ENCODE measurements around the gene CAPSL.
A peak's percentile ranks its signal among the peaks of the same experiment; 100 is the strongest.
"Not testable (repeated sequence)": the region's sequence is repeated elsewhere in the genome, so short reads cannot be mapped to it uniquely, and the experiment has no call there.

Gene CAPSL

DNA sequence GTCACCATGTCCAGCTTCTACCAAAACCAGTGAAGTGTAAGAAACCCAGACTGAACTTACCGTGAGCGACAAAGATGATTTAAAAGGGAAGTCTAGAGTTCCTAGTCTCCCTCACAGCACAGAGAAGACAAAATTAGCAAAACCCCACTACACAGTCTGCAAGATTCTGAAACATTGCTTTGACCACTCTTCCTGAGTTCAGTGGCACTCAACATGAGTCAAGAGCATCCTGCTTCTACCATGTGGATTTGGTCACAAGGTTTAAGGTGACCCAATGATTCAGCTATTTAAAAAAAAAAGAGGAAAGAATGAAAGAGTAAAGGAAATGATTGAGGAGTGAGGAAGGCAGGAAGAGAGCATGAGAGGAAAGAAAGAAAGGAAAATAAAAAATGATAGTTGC, 62.0 kb downstream of the CAPSL start:
- no peak for DNase-seq (ENCODE audit: low spot score)

- DNase-seq (ENCODE audit: low spot score): no peak
Observed at GRCh38 chr5:35870605-35871004, 67.8 kb downstream of the CAPSL start.

- DNase-seq (ENCODE audit: low spot score): no peak
Observed at GRCh38 chr5:35869685-35870277, 68.6 kb downstream of the CAPSL start.

- DNase-seq (ENCODE audit: low spot score): no peak
Observed at GRCh38 chr5:35867998-35868397, 70.4 kb downstream of the CAPSL start.

- no peak for DNase-seq (ENCODE audit: low spot score)
Observed at GRCh38 chr5:35863159-35863558, 75.3 kb downstream of the CAPSL start.

GRCh38 chr5:35862126-35862525, 76.3 kb downstream of the CAPSL start:
- no peak for DNase-seq (ENCODE audit: low spot score)

DNA sequence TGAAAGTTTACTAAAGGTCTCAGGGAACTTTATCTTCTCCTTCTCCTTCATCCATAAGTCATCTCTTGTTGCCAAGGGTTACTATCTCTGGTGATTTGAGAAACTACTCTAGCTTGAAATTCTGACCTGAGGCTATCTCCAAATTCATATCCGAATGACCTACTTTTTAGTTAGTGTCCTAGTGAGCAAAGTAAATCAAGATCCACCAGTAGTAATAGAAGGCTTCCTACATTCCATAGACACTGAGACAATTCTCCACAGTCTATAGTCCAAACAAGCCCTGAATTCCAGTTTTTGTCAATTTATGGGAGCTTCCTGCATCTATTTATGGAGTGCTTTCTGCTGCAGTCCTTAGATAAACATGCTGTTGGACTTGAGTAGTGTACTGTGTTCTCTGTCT, 76.7 kb downstream of the CAPSL start:
- no peak for DNase-seq (ENCODE audit: low spot score)

DNA sequence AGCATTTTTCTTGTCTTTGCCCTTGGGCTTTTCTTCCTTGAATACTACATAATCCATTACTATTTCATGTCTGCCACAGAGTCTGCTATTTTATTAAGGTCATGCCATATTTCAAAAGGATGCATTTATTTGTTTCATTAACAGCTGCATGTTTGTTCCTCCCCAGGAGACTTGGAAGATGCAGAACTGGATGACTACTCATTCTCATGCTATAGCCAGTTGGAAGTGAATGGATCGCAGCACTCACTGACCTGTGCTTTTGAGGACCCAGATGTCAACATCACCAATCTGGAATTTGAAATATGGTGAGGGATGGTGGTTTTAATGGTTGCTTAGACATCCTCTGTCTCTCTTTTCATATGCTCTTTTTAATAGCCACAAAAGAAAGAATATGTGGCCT, 77.7 kb downstream of the CAPSL start:
- no peak for DNase-seq (ENCODE audit: low spot score)

GRCh38 chr5:35859101-35859661, 79.2 kb downstream of the CAPSL start:
- peak; percentile 45 for DNase-seq (ENCODE audit: low spot score)

- no peak for DNase-seq (ENCODE audit: low spot score)
Observed at GRCh38 chr5:35857606-35858205, 80.7 kb downstream of the CAPSL start.

DNA sequence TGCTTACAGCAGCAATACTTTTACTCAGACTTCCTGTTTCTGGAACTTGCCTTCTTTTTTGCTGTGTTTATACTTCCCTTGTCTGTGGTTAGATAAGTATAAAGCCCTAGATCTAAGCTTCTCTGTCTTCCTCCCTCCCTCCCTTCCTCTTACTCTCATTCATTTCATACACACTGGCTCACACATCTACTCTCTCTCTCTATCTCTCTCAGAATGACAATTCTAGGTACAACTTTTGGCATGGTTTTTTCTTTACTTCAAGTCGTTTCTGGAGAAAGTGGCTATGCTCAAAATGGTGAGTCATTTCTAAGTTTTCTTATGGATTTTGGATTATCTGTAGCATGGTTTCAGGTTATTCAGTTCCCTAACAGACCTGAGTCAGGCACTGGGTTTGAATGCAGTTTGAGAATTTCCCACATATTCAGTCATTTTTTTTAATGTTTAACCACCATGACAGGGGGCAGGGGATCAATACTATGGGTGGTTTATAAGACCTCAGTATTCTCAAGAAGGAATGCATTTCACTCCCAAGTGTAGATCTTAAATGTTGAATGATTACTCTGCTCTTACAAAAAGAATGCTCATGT, 81.6 kb downstream of the CAPSL start, which contains the start of gene IL7R:
Gene IL7R, plus strand, starts transcription at position 127 of the 587 bp plus-strand sequence. Its CDS starts 87 bp downstream, at position 214.
- no peak for DNase-seq (ENCODE audit: low spot score)

DNA sequence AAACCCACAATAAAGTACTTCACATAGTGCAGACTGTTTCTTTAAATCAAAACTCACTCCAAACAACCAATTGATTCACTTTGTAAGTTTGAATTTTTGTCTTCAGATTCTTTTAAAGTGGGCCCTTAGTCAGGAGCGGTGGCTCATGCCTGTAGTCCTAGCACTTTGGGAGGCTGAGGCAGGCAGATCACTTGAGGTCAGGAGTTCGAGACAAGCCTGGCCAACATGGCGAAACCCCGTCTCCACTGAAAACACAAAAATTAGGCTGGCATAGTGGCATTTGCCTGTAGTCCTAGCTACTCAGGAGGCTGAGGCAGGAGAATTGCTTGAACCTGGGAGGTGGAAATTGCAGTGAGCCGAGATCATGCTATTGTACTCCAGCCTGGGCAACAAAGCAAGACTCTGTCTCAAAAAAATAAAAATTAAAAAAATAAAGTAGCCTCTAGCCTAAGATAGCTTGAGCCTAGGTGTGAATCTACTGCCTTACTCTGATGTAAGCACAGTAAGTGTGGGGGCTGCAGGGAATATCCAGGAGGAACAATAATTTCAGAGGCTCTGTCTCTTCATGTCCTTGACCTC, 82.1 kb downstream of the CAPSL start:
- DNase-seq (ENCODE audit: low spot score): not testable (repeated sequence)

GRCh38 chr5:35855187-35855586, 83.2 kb downstream of the CAPSL start:
- DNase-seq (ENCODE audit: low spot score): no peak
